ENCODE data around the gene CPB1.

- TF ChIP-seq CTCF (conservative IDR thresholded peaks at IDR 0.05 in 1 of 2, IDR thresholded peaks at IDR 0.05 in 1 of 2; ENCODE audit: extremely low read depth in 1 of 2, insufficient read depth in 1 of 2, low read depth in 1 of 2, low read length in 2 of 2) (no peak), EZH2 (IDR thresholded peaks at IDR 0.05; ENCODE audit: borderline replicate concordance, low read length) (no peak)
Measured at GRCh38 chr3:148828136-148828690, 602 bp downstream of the CPB1 start.
